Measurements from ENCODE around the gene TRABD2A. TPM values are rescaled to one million over a fixed set of nuclear protein-coding genes. Genes with fewer than 3 reads are reported as not detected.
"Not testable (repeated sequence)": the region's sequence is repeated elsewhere in the genome, so short reads cannot be mapped to it uniquely, and the experiment has no call there.

TRABD2A gene
- total RNA-seq, 1 donor from 2014 or later = 4.5 TPM

DNA sequence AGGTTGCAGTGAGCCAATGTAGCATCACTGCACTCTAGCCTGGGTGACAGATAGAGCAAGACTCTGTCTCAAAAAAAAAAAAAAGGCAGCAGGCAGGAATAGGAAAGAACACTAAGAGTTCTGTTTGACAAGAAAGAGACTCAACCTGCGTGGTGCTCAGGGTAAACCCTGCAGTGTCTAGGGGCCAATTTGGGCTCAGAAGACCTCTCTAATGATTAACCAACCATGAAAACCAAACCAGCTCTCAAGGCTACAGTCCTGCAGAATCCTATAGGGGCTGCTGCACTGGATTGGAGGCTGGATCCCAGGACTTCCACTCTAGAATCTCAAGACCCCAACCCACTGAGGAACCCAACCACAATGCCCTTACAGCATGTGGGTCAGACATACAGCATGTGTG lies 2.4 kb downstream of the TRABD2A start:
- POLR2A ChIA-PET = interaction anchor here (1.4 to 5.0 kb wide), 5 partner anchors 10 to 64 kb away, joined by 3 to 85 read pairs (median 20); partner anchors contain the start of gene TMSB10
- DNase-seq (no peak), ATAC-seq (ENCODE audit: low read depth) (no peak)
- TF ChIP-seq, protein P1, sequence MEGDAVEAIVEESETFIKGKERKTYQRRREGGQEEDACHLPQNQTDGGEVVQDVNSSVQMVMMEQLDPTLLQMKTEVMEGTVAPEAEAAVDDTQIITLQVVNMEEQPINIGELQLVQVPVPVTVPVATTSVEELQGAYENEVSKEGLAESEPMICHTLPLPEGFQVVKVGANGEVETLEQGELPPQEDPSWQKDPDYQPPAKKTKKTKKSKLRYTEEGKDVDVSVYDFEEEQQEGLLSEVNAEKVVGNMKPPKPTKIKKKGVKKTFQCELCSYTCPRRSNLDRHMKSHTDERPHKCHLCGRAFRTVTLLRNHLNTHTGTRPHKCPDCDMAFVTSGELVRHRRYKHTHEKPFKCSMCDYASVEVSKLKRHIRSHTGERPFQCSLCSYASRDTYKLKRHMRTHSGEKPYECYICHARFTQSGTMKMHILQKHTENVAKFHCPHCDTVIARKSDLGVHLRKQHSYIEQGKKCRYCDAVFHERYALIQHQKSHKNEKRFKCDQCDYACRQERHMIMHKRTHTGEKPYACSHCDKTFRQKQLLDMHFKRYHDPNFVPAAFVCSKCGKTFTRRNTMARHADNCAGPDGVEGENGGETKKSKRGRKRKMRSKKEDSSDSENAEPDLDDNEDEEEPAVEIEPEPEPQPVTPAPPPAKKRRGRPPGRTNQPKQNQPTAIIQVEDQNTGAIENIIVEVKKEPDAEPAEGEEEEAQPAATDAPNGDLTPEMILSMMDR (IDR thresholded peaks at IDR 0.05) = no peak
- peaks cover 37% of the 10 kb centered on the region for H3K4me1 Mint-ChIP-seq
- H3K9me3 Mint-ChIP-seq = no peaks in the 10 kb centered on the region
- intact Hi-C loops (cut with micrococcal nuclease) = loop anchor here (2.0 kb wide), 1 partner anchor 62 kb away; no protein-coding TSS in a partner anchor
- CTCF ChIA-PET = interaction anchor here (1.0 kb wide), 1 partner anchor 20 kb away, joined by 4 read pairs; no protein-coding TSS in a partner anchor
- no peak overlapping the region for H3K27ac Mint-ChIP-seq
- H3K36me3 Mint-ChIP-seq (ENCODE audit: low read depth) = peaks cover 4% of the 10 kb centered on the region
- H3K27me3 Mint-ChIP-seq = no peaks in the 10 kb centered on the region
- H3K4me3 Mint-ChIP-seq = no peak overlapping the region

DNA sequence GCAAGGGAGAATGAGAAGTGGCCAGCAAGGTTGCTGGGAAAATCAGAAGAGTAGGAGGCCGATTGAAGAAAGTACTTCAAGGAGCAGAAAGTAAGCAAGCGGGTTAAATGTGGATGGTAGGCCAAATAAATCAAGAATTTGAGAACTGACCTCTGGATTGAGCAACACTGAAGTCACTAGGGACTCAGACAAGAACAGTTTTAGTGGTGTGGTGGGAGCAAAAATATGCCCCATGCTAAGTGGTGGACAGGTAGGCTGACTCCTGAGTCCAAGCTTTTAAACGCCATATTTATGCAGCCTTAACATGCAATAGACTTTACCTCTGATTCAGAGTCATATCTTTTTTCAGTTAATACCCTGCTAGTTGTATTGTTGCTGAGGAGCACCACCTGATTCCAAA lies 4.5 kb downstream of the TRABD2A start:
- POLR2A ChIA-PET = interaction anchor here (1.0 to 2.0 kb wide), 3 partner anchors 12 to 29 kb away, joined by 3 to 10 read pairs (median 5); partner anchors contain the start of gene TMSB10
- no peaks in the 10 kb centered on the region for H3K27me3 Mint-ChIP-seq

DNA sequence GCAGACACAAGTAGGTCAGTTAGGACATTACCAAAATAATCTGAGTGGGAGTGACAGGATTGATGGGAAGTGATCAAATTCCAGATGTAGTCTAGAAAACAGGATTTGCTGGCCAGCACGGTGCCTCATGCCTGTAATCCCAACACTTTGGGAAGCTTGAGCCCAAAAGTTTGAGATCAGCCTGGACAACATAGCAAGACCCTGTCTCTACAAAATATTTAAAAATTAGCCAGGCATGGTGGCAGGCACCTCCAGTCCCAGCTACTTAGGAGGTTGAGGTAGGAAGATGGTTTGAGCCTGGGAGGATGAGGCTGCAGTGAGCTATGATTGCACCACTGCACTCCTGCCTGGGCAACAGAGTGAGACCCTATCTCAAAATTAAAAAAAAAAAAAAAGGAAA lies 5.3 kb downstream of the TRABD2A start:
- H3K9me3 Mint-ChIP-seq; H3K27ac Mint-ChIP-seq; intact Hi-C loops (cut with micrococcal nuclease); ATAC-seq (ENCODE audit: low read depth); DNase-seq; H3K4me3 Mint-ChIP-seq; H3K36me3 Mint-ChIP-seq (ENCODE audit: low read depth); H3K27me3 Mint-ChIP-seq: not testable (repeated sequence)
- POLR2A ChIA-PET = interaction anchor here (1.0 to 2.0 kb wide), 3 partner anchors 13 to 30 kb away, joined by 3 to 10 read pairs (median 5); partner anchors contain the start of gene TMSB10
- CTCF ChIA-PET = interaction anchor here (2.3 kb wide), 1 partner anchor 50 kb away, joined by 10 read pairs; no protein-coding TSS in a partner anchor
- H3K4me1 Mint-ChIP-seq = peaks cover 20% of the 10 kb centered on the region

More for the DNA sequence above, 4.5 kb downstream of the TRABD2A start:
- TF ChIP-seq, protein P1 (IDR thresholded peaks at IDR 0.05) = no peak
- intact Hi-C loops (cut with micrococcal nuclease) = no loop called here
- peaks cover 23% of the 10 kb centered on the region for H3K4me1 Mint-ChIP-seq
- no peak overlapping the region for H3K4me3 Mint-ChIP-seq
- no peaks in the 10 kb centered on the region for H3K9me3 Mint-ChIP-seq
- no peak for ATAC-seq (ENCODE audit: low read depth)
- DNase-seq = no peak
- H3K27ac Mint-ChIP-seq = no peak overlapping the region
- peaks cover 2% of the 10 kb centered on the region for H3K36me3 Mint-ChIP-seq (ENCODE audit: low read depth)
- CTCF ChIA-PET = interaction anchor here (2.3 kb wide), 1 partner anchor 49 kb away, joined by 10 read pairs; no protein-coding TSS in a partner anchor

DNA sequence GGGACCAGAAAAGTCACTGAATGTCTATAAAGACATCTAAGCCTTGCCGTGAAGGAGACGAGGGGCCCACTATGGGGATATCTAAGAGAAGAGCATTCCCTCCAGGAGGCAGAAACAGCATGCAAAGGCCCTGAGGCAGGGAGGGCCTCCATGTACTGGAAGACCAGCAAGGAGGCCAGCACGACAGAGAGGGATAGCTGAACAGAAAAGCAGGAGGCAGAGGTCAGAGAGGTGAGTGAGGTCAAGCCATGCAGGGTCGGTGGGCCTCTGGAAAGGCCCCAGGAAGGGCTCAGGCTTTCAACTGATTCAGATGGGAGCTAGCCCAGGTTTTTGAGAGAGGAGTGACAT lies 5.7 kb downstream of the TRABD2A start:
- POLR2A ChIA-PET = interaction anchor here (1.0 to 1.3 kb wide), 2 partner anchors 13 to 20 kb away, joined by 3 to 5 read pairs; no protein-coding TSS in a partner anchor
- intact Hi-C loops (cut with micrococcal nuclease) = no loop called here
- peaks cover under 1% of the 10 kb centered on the region for H3K27me3 Mint-ChIP-seq
- DNase-seq (no peak), ATAC-seq (ENCODE audit: low read depth) (no peak)
- CTCF ChIA-PET = no interaction called here
- TF ChIP-seq, protein P1 (IDR thresholded peaks at IDR 0.05) = no peak
- H3K4me1 Mint-ChIP-seq = peaks cover 20% of the 10 kb centered on the region
- no peak overlapping the region for H3K27ac Mint-ChIP-seq
- no peaks in the 10 kb centered on the region for H3K9me3 Mint-ChIP-seq
- no peak overlapping the region for H3K4me3 Mint-ChIP-seq
- H3K36me3 Mint-ChIP-seq (ENCODE audit: low read depth) = peaks cover 2% of the 10 kb centered on the region

DNA sequence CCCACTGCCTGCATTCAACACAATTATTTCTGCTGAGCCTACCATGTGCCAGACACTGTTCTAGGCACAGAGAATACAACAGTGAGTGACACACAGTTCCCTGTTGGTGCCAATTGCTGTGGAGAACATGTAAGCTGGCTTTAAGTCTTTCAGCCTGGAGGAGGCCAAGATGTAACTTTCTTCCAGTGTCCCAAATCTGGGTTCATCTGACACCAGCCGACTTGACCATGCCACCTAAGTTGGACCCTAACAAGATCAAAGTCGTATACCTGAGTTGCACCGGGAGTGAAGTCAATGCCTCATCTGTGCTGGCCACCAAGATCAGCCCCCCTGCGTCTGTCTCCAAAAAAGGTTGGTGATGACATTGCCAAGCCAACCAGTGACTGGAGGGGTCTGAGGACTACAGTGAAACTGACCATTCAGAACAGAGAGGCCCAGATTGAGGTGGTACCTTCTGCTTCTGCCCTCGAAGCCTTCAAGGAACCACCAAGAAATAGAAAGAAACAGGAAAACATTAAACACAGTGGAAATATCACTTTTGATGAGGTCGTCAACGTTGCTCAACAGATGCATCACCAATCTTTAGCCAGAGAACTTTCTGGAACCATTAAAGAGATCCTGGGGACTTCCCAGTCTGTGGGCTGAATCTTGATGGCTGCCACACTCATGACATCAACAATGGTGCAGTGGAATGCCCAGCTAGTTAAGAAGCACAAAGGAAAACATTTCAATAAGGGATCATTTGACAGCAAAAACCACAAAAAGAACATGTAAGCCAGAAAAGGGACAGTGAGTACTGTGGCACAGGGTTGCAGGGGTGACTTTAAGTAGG lies 6.3 kb downstream of the TRABD2A start:
- CTCF ChIA-PET = no interaction called here
- peaks cover 4% of the 10 kb centered on the region for H3K36me3 Mint-ChIP-seq (ENCODE audit: low read depth)
- no peak for ATAC-seq (ENCODE audit: low read depth)
- DNase-seq = no peak
- H3K4me1 Mint-ChIP-seq = peaks cover 16% of the 10 kb centered on the region
- intact Hi-C loops (cut with micrococcal nuclease) = no loop called here
- H3K27me3 Mint-ChIP-seq = peaks cover 4% of the 10 kb centered on the region
- POLR2A ChIA-PET = no interaction called here
- H3K9me3 Mint-ChIP-seq = no peaks in the 10 kb centered on the region
- no peak overlapping the region for H3K27ac Mint-ChIP-seq
- TF ChIP-seq, protein P1 (IDR thresholded peaks at IDR 0.05) = no peak
- no peak overlapping the region for H3K4me3 Mint-ChIP-seq
